Measurements from ENCODE around the gene MMAA.
"Not testable (repeated sequence)": the region's sequence is repeated elsewhere in the genome, so short reads cannot be mapped to it uniquely, and the experiment has no call there.

Gene MMAA

DNA sequence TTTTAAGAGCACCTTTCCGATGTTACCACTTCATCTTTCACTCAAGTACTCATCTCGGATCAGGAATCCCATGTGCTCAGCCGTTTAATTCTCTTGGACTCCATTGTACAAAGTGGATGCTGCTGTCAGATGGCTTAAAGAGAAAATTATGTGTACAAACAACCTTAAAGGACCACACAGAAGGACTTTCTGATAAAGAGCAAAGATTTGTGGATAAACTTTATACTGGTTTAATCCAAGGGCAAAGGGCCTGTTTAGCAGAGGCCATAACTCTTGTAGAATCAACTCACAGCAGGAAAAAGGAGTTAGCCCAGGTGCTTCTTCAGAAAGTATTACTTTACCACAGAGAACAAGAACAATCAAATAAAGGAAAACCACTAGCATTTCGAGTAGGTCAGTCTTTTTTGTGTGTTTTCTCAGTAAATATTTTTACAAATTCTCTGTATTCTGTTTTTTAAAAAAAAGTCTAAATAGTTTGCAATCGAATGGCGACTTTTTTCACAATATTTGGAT, 20.1 kb downstream of the MMAA start:
- TF ChIP-seq ZFX (IDR thresholded peaks at IDR 0.05; ENCODE audit: borderline replicate concordance): no peak
- TF ChIP-seq, protein P1, sequence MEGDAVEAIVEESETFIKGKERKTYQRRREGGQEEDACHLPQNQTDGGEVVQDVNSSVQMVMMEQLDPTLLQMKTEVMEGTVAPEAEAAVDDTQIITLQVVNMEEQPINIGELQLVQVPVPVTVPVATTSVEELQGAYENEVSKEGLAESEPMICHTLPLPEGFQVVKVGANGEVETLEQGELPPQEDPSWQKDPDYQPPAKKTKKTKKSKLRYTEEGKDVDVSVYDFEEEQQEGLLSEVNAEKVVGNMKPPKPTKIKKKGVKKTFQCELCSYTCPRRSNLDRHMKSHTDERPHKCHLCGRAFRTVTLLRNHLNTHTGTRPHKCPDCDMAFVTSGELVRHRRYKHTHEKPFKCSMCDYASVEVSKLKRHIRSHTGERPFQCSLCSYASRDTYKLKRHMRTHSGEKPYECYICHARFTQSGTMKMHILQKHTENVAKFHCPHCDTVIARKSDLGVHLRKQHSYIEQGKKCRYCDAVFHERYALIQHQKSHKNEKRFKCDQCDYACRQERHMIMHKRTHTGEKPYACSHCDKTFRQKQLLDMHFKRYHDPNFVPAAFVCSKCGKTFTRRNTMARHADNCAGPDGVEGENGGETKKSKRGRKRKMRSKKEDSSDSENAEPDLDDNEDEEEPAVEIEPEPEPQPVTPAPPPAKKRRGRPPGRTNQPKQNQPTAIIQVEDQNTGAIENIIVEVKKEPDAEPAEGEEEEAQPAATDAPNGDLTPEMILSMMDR (IDR thresholded peaks at IDR 0.05): no peak
- H3K27ac ChIP-seq: no peak overlapping the region

DNA sequence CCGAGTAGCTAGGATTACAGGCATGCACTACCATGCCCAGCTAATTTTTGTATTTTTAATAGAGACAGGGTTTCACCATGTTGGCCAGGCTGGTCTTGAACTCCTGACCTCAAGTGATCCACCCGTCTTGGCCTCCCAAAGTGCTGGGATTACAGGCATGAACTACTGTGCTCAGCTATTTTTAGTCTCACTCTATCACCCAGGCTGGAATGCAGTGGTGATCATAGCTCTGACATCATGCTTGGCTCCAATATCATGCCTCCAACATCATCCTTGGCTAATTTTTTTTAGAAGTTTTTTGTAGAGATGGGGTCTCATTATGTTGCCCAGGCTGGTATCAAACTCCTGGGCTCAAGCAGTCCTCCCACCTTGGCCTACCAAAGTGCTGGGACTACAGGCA, 21.1 kb downstream of the MMAA start:
- H3K27ac ChIP-seq: not testable (repeated sequence)

DNA sequence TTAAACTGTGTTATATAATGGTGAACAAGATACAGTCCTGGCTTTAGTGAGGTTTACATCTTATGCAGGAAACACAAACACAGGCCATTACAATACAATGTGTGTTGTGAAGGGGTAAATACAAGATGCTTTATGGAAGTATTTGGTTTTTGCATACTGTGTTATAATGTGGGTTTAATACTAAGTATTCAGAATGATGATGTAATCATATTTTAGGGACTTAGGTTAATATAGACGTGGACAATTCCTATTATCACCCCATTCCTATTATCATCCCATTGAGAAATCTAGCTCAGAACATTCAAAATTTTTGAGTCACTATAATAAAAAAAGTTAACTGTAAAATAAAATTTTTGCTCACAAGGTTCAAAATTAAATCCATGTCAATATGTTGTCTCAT, 24.1 kb downstream of the MMAA start:
- TF ChIP-seq ZFX (IDR thresholded peaks at IDR 0.05; ENCODE audit: borderline replicate concordance): no peak
- TF ChIP-seq, protein P1 (IDR thresholded peaks at IDR 0.05): no peak

DNA sequence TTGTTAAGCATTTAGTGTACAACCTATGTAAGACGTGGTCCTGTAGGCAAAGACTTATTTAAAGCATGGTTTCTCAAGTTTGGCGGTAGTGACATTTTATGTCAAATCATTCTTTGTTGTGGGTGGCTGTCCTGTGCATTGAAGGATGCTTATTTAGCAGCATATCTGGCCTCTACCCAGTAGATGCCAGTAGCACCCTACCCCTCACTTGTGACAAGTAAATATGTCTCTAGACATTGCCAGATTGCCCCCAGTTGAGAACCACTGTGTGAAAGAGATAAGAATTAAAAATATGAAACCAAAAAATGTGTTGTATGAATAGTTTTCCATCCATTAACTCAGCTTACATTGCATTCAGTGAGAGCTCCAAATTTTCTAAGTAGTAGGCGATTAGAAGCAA, 25.5 kb downstream of the MMAA start:
- TF ChIP-seq, protein P1 (IDR thresholded peaks at IDR 0.05): no peak
- no peak for TF ChIP-seq ZFX (IDR thresholded peaks at IDR 0.05; ENCODE audit: borderline replicate concordance)
- no peak overlapping the region for H3K27ac ChIP-seq

More for the DNA sequence above, 24.1 kb downstream of the MMAA start:
- no peak overlapping the region for H3K27ac ChIP-seq

DNA sequence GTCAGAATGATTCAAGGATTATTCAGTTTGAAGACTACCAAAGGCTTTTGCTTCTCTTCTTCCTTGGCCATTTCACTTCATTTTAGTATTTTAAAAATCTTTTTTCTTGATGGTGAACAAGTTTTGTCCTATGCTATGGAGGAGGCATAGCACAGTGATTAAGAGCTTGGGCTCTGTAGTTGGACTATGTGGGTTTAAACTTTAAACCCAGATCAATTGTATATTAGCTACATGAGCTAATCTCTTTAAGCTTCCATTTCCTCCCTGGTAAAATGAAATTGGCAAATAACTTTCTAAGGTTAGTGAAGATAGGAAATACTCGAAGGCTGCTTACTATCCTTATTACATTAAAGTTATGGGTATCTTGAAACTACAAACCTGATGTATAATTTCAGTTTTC, 37.0 kb downstream of the MMAA start:
- TF ChIP-seq ZFX (IDR thresholded peaks at IDR 0.05; ENCODE audit: borderline replicate concordance): no peak
- TF ChIP-seq, protein P1 (IDR thresholded peaks at IDR 0.05): no peak
- no peak overlapping the region for H3K27ac ChIP-seq

DNA sequence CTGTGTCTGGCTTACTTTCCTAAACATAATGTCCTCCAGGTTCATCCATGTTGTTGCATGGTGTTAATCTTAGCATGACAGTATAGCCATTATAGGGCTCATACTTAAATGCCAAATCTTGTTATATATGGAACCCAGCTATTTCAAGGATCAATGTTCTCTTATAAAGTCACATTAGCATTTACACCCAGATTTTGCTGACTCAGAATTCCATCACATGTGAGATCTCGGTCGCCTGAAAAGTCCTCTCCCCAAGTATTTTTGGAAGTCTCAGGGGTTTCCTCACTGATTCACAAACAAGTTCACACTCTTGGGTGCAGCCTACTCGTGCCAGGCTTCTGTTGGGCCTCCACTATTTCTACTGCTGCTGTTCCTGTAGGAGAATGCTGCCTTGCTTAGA, 40.9 kb downstream of the MMAA start:
- TF ChIP-seq, protein P1 (IDR thresholded peaks at IDR 0.05): no peak
- TF ChIP-seq ZFX (IDR thresholded peaks at IDR 0.05; ENCODE audit: borderline replicate concordance): no peak
- no peak overlapping the region for H3K27ac ChIP-seq

DNA sequence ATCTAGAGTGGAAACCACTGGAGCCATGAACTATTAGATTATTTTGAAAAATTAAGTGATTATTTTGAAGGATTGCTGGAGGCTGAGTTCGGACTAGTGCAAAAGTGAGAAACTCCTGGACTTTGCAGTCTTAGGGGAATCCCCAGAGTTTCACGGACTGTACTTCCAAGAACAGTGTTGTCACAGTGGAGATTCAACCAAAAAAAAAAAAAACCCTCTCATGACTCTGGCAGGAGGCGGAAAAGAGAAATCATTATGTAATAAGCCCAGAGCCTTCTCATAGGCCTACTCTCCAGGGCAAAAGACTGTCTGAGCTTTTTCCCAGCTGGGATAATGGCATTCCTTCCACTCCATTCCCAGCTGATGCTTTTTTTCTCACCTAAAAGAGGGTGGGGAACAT, 44.0 kb downstream of the MMAA start:
- H3K27ac ChIP-seq: no peak overlapping the region
- TF ChIP-seq, protein P1 (IDR thresholded peaks at IDR 0.05): no peak

DNA sequence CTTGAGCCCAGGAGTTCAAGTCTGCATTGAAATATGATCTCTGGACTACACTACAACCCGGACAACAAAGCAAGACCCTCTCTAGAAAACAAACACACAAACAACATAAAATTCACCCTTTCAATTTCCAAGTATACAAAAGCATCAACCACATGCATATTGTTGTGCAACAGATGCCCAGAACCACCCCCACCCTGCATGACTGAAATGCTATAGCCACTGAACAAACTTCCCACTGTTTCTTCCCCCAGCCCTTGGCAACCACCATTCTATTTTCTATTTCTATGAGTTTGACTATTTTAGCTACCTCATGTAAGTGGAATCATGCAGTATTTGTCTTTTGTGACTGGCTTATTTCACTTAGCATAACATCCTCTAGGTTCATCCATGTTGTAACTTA, 46.6 kb downstream of the MMAA start:
- H3K27ac ChIP-seq: no peak overlapping the region
- TF ChIP-seq, protein P1 (IDR thresholded peaks at IDR 0.05): no peak
- TF ChIP-seq ZFX (IDR thresholded peaks at IDR 0.05; ENCODE audit: borderline replicate concordance): no peak

All from 22Rv1 (cell line).